Spleen (tissue), 11 donors: ENCODE measurements around the gene CMTM4. TPM values are rescaled to one million over a fixed set of nuclear protein-coding genes. Genes with fewer than 3 reads are reported as not detected.

Experiments
- DNase-seq: peaks from one replicate; pipeline ENCODE4 v3.0.0-alpha.2; 2020
- H3K27ac ChIP-seq, 8 donors: fragments of 200-600 bp; sonication (generic) in 7 of 8; 1 replicate in 4 of 8; 2 replicates in 4 of 8; pipeline versions ENCODE4 v1.5.0 to v1.8.0; 2016 to 2021; ENCODE audit warnings: inconsistent platforms in 4 of 8, mild to moderate bottlenecking in 4 of 8, moderate library complexity in 1 of 8
- H3K27me3 ChIP-seq, 7 donors: fragments of 200-600 bp; sonication (generic) in 6 of 7; replicated peaks in 1 of 7; 1 replicate in 4 of 7; 2 replicates in 3 of 7; pipeline versions ENCODE4 v1.5.0 to v1.8.0; 2016 to 2021; ENCODE audit warnings: inconsistent platforms in 3 of 7, mild to moderate bottlenecking in 1 of 7
- H3K36me3 ChIP-seq, 6 donors: fragments of 200-600 bp; sonication (generic) in 5 of 6; 1 replicate in 4 of 6; 2 replicates in 2 of 6; pipeline versions ENCODE4 v1.5.0 to v1.8.0; 2016 to 2021; ENCODE audit warnings: inconsistent platforms in 2 of 6
- H3K4me1 ChIP-seq, 6 donors: fragments of 200-600 bp; sonication (generic) in 5 of 6; 1 replicate in 3 of 6; 2 replicates in 3 of 6; pipeline versions ENCODE4 v1.5.0 to v1.8.0; 2016 to 2021; ENCODE audit warnings: inconsistent platforms in 3 of 6
- H3K4me3 ChIP-seq, 8 donors: fragments of 200-600 bp; sonication (generic) in 7 of 8; 1 replicate in 4 of 8; 2 replicates in 4 of 8; pipeline versions ENCODE4 v1.5.0 to v1.8.0; 2016 to 2021; ENCODE audit warnings: inconsistent platforms in 4 of 8, mild to moderate bottlenecking in 4 of 8, moderate library complexity in 2 of 8
- H3K9me3 ChIP-seq, 8 donors: fragments of 200-600 bp; sonication (generic) in 7 of 8; 1 replicate in 4 of 8; 2 replicates in 4 of 8; pipeline versions ENCODE4 v1.5.0 to v1.8.0; 2016 to 2021; ENCODE audit warnings: inconsistent platforms in 4 of 8
- POLR2A ChIP-seq, 3 donors: fragments of 450-650 bp; IDR thresholded peaks; one replicate each; pipeline ENCODE4 v1.5.1; 2017; ENCODE audit warnings: antibody characterized with exemption in 3 of 3, mild to moderate bottlenecking in 1 of 3
- POLR2AphosphoS5 ChIP-seq, 3 donors: sonication (generic); formaldehyde crosslinking; IDR thresholded peaks; one replicate each; pipeline ENCODE4 v1.5.1; 2017; ENCODE audit warnings: antibody characterized with exemption in 3 of 3
- WGBS, 5 donors: extraction: QIAGEN DNeasy Blood & Tissue Kit in 3 of 5; methylation state at CpG; one replicate each; pipeline versions ENCODE4 v1.1.5 to v1.1.7; 2013 to 2018; 5-methylcytosine and 5-hydroxymethylcytosine counted together
- intact Hi-C: fragments of 100-400 bp; cut with DNase I; formaldehyde crosslinking; loops from one replicate; pipeline ENCODE4 v1.15.0; 2023; ENCODE audit warnings: low total_unique reads
- polyA plus RNA-seq, 3 donors: library from polyadenylated mRNA; stranded (reverse); fragments of 200-250 nt; gene quantifications; one replicate each; pipeline ENCODE4 v1.2.1, GENCODE V29; 2013
- total RNA-seq, 7 donors: library from RNA; depleted of rRNA in 3 of 7; stranded (reverse); fragments of >200 nt in 3 of 7; fragmentation: NEBNext Ultra II Directional in 4 of 7; extraction: Animal tissue kit (Norgen Biotek cat#: 25700) in 4 of 7; gene quantifications; one replicate each; pipeline versions ENCODE4 v1.1.0 to v1.2.1, GENCODE V29; 2016 to 2021
- TF ChIP-seq, protein P1 (sequence below), 11 experiments: fragments of 200-600 bp in 7 of 11; fragments of 450-650 bp in 4 of 11; sonication (generic) in 4 of 11; IDR thresholded peaks in 8 of 11; conservative IDR thresholded peaks in 3 of 11; 1 replicate in 7 of 11; 2 replicates in 4 of 11; pipeline versions ENCODE4 v1.4.0 to v1.8.0; 2016 to 2021; ENCODE audit warnings: antibody characterized with exemption in 11 of 11, inconsistent platforms in 4 of 11, mild to moderate bottlenecking in 1 of 11
- donor health status: healthy with polysubstance abuse.
- donor health status: DM: no; HTN: no; CAD: no; lungs with moderate emphysema.
- donor health status: DM: no; HTN: no; CAD: no.
- donor health status: Bipolar disorder and iron deficiency.
- donor health status: healthy.
- donor health status: DM: no; HTN: no; CAD: no.
- donor health status: DM: yes; HTN: yes; CAD: no.

Gene CMTM4
- total and polyA plus RNA-seq, 10 donors: 0.70 to 10.2 (median 5.7) TPM

DNA sequence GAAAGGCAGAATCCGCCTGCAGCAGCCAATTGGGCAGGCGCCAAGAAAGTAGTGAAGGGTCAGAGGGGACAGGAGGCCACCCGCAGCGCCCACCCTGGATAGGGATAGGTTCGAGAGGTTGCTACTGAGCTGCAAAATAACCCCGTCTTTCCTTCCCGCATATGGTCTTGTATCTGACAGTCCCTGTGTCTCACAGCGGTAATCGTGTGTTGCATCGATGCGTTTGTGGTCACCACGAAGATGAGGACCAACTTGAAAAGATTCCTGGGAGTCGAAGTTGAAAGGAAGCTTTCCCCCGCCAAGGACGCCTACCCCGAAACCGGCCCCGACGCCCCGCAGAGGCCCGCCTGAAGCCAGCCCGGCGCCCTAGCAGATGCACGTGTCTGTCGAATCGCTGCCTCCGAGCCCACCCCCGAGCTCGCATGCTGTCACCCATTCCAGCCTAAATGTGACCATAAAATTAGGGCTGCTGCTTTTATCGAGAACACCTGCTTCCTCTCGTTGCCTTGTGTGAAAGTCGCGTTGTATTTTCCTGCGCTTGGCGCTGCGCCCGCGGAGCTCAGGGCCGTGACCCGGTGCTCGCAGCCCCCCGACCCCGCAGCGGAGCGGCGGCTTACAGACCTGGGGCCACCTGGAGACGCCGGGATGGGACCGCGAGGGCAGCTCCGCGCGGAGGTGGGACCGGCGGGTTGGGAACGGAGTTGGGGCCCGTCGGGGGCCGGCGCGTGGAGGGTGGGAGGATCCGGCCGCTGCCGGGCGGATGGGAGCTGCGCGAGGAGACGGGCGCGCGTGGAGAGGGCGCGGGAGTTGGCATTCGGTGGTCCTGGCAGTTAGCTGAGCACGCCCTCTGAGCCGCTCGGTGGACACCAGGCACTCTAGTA is 117.7 kb downstream of the CMTM4 start, which contains the start of gene CMTM2:
Gene CMTM2, plus strand, starts transcription at position 813 of the 881 bp plus-strand sequence. CDS start 145 bp downstream, outside the sequence.
- intact Hi-C loops: no loop called here
- Histone ChIP-seq H3K36me3 (no peaks in the 10 kb centered on the region), H3K4me1 (peaks cover 0 to 31% (median 16%) of the 10 kb centered on the region in 6 donors), H3K9me3 (no peaks in the 10 kb centered on the region), H3K4me3 (peak within 1 kb of the TSS; percentile 4 to 68 (median 38)), H3K27ac (no peak within 1 kb of the TSS), H3K27me3 (peaks cover 0 to 39% (median 19%) of the 10 kb centered on the region in 7 donors)
- 8 to 22% (median 13%) methylated on average over 42 to 77 of the region's 77 CpGs for WGBS, 5 donors
- no peak for DNase-seq
- TF ChIP-seq POLR2A (IDR thresholded peaks at IDR 0.05) (no peak), POLR2AphosphoS5 (IDR thresholded peaks at IDR 0.05) (peak in 2 of 3 donors; percentile 23 to 58)

DNA sequence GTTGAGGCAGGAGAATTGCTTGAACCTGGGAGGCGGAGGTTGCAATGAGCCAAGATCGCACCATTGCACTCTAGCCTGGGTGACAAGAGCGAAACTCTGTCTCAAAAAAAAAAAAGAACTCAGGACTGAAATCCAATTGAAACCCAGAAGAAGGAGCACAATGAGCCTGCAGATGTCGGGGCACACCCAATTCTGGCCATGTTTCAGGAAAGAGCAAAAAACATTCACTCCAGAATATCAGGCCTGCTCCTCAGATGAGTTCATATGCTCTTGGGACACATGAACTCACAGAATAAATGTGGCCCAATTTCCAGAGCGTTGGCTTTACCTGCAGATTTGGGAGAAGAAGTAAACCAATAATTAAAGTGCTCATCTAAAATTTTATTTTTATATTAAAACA is 120.2 kb downstream of the CMTM4 start:
- no peaks in the 10 kb centered on the region for H3K9me3 ChIP-seq
- DNase-seq: no peak
- intact Hi-C loops: no loop called here
- TF ChIP-seq POLR2A (IDR thresholded peaks at IDR 0.05) (no peak), POLR2AphosphoS5 (IDR thresholded peaks at IDR 0.05) (no peak)
- TF ChIP-seq, protein P1, sequence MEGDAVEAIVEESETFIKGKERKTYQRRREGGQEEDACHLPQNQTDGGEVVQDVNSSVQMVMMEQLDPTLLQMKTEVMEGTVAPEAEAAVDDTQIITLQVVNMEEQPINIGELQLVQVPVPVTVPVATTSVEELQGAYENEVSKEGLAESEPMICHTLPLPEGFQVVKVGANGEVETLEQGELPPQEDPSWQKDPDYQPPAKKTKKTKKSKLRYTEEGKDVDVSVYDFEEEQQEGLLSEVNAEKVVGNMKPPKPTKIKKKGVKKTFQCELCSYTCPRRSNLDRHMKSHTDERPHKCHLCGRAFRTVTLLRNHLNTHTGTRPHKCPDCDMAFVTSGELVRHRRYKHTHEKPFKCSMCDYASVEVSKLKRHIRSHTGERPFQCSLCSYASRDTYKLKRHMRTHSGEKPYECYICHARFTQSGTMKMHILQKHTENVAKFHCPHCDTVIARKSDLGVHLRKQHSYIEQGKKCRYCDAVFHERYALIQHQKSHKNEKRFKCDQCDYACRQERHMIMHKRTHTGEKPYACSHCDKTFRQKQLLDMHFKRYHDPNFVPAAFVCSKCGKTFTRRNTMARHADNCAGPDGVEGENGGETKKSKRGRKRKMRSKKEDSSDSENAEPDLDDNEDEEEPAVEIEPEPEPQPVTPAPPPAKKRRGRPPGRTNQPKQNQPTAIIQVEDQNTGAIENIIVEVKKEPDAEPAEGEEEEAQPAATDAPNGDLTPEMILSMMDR (IDR thresholded peaks at IDR 0.05 in 8 of 11, conservative IDR thresholded peaks at IDR 0.05 in 3 of 11): no peak
- no peak overlapping the region for H3K27ac ChIP-seq
- 91 to 96% (median 93%) methylated on average over 5 of the region's 5 CpGs for WGBS, 5 donors
- H3K27me3 ChIP-seq: peaks cover 0 to 39% (median 19%) of the 10 kb centered on the region in 7 donors
- H3K4me3 ChIP-seq: no peak overlapping the region
- H3K4me1 ChIP-seq: peaks cover 0 to 38% (median 16%) of the 10 kb centered on the region in 6 donors
- peaks cover 0 to 7% (median 0%) of the 10 kb centered on the region in 6 donors for H3K36me3 ChIP-seq

DNA sequence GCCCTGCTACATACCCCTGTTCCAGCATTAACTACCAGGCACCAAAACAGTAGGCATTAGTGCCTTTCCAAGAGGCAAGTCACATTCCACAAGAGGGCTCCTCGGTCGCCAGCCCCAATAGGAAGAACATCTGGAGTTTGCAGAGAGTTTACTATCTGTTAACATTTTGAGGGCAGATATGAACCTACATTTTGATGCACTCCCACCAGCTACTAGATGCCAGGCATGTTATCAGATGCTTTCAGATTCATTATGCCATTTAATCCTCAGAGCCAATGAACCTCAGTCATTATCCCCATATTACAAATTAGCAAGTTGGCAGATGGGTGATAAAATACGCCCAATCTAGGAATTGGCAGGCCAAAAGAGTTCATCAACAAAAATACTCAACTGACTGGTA is 121.5 kb downstream of the CMTM4 start:
- peaks cover 0 to 37% (median 19%) of the 10 kb centered on the region in 7 donors for H3K27me3 ChIP-seq
- H3K36me3 ChIP-seq: peaks cover 0 to 20% (median 0%) of the 10 kb centered on the region in 6 donors
- no peak for DNase-seq
- no peaks in the 10 kb centered on the region for H3K9me3 ChIP-seq
- peaks cover 0 to 43% (median 16%) of the 10 kb centered on the region in 6 donors for H3K4me1 ChIP-seq
- 97 to 100% (median 99%) methylated on average over 3 of the region's 3 CpGs for WGBS, 5 donors
- no peak overlapping the region for H3K27ac ChIP-seq
- no peak overlapping the region for H3K4me3 ChIP-seq
- intact Hi-C loops: no loop called here
- TF ChIP-seq POLR2A (IDR thresholded peaks at IDR 0.05): no peak
- TF ChIP-seq, protein P1 (IDR thresholded peaks at IDR 0.05 in 8 of 11, conservative IDR thresholded peaks at IDR 0.05 in 3 of 11): no peak
- no peak for TF ChIP-seq POLR2AphosphoS5 (IDR thresholded peaks at IDR 0.05)

DNA sequence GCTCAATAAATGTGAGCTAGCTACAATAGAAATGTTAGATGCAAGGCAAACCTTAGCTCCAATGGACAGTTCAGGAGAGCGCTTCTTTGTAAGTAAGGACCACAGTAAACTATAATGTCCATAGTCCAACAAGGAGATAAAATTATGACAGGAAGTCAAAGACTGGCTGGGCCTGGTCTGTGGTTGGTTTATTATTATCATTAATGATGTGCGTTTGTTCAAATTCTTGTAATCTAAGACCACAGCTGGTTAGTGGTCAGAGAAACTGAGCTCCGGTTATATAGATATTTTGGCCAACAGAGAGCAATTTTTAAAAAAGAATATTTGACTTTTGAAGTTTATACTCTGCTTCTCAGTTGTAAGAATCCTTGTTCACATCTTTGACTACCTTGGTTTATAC is 122.0 kb downstream of the CMTM4 start:
- H3K27me3 ChIP-seq: peaks cover 0 to 32% (median 17%) of the 10 kb centered on the region in 7 donors
- no peak for DNase-seq
- peaks cover 0 to 47% (median 15%) of the 10 kb centered on the region in 6 donors for H3K4me1 ChIP-seq
- no peak for TF ChIP-seq POLR2AphosphoS5 (IDR thresholded peaks at IDR 0.05)
- no peak for TF ChIP-seq POLR2A (IDR thresholded peaks at IDR 0.05)
- TF ChIP-seq, protein P1 (IDR thresholded peaks at IDR 0.05 in 8 of 11, conservative IDR thresholded peaks at IDR 0.05 in 3 of 11): no peak
- H3K9me3 ChIP-seq: no peaks in the 10 kb centered on the region
- intact Hi-C loops: no loop called here
- no peak overlapping the region for H3K4me3 ChIP-seq
- H3K27ac ChIP-seq: no peak overlapping the region
- peaks cover 0 to 20% (median 0%) of the 10 kb centered on the region in 6 donors for H3K36me3 ChIP-seq
- WGBS, 5 donors: 90 to 98% (median 90%) methylated on average over 3 of the region's 3 CpGs
